ENCODE results near the gene KCTD5. TPM values are rescaled to one million over a fixed set of nuclear protein-coding genes. Genes with fewer than 3 reads are reported as not detected.

The KCTD5 gene
- total RNA-seq, 1 experiment from 2014 or later, result 66.5 TPM

- no peaks in the 10 kb centered on the region for H3K4me1 ChIP-seq (replicated peaks; ENCODE audit: insufficient read depth)
- H3K9me3 ChIP-seq (ENCODE audit: insufficient read depth, low read depth), result no peaks in the 10 kb centered on the region
- H3K4me3 ChIP-seq, result no peak overlapping the region
- no peak overlapping the region for H3K4me2 ChIP-seq
- no peaks in the 10 kb centered on the region for H3K27me3 ChIP-seq (ENCODE audit: insufficient read depth, low read depth)
- TF ChIP-seq EZH2 (IDR thresholded peaks at IDR 0.05; ENCODE audit: low read depth) (no peak), CTCF (conservative IDR thresholded peaks at IDR 0.05) (no peak)
- H2AFZ ChIP-seq, result no peak overlapping the region
- H3K9me2 ChIP-seq (ENCODE audit: insufficient read depth), result no peaks in the 10 kb centered on the region
- no peaks in the 10 kb centered on the region for H3K36me3 ChIP-seq (ENCODE audit: low read depth)
- no peaks in the 10 kb centered on the region for H3F3A ChIP-seq (ENCODE audit: insufficient read depth, low read depth)
- BruUV-seq (replicated peaks), result no TSS peak
- no peak for DNase-seq
- no peaks in the 10 kb centered on the region for H4K20me1 ChIP-seq (ENCODE audit: insufficient read depth)
- no peaks in the 10 kb centered on the region for H3K79me2 ChIP-seq (ENCODE audit: low read depth)
- H3K27ac ChIP-seq, result no peak overlapping the region
- ChIA-PET CTCF (no interaction called here), POLR2A (ENCODE audit: unreplicated experiment) (no interaction called here)
- intact Hi-C loops (cut with micrococcal nuclease; ENCODE audit: unreplicated experiment), result no loop called here
Observed at GRCh38 chr16:2734844-2735515, 52.7 kb downstream of the KCTD5 start.

- H3F3A ChIP-seq (ENCODE audit: insufficient read depth, low read depth), result no peaks in the 10 kb centered on the region
- H3K4me2 ChIP-seq, result no peak overlapping the region
- H3K4me1 ChIP-seq (replicated peaks; ENCODE audit: insufficient read depth), result no peaks in the 10 kb centered on the region
- H3K79me2 ChIP-seq (ENCODE audit: low read depth), result no peaks in the 10 kb centered on the region
- H3K4me3 ChIP-seq, result no peak overlapping the region
- ChIA-PET CTCF (no interaction called here), POLR2A (ENCODE audit: unreplicated experiment) (interaction anchor here (0.6 kb wide), 1 partner anchor 21 kb away, joined by 6 read pairs; no protein-coding TSS in a partner anchor)
- H3K27me3 ChIP-seq (ENCODE audit: insufficient read depth, low read depth), result no peaks in the 10 kb centered on the region
- H3K36me3 ChIP-seq (ENCODE audit: low read depth), result no peaks in the 10 kb centered on the region
- H3K27ac ChIP-seq, result no peak overlapping the region
- intact Hi-C loops (cut with micrococcal nuclease; ENCODE audit: unreplicated experiment), result no loop called here
- BruUV-seq (replicated peaks), result no TSS peak
- H4K20me1 ChIP-seq (ENCODE audit: insufficient read depth), result no peaks in the 10 kb centered on the region
- no peak for DNase-seq
- H3K9me3 ChIP-seq (ENCODE audit: insufficient read depth, low read depth), result no peaks in the 10 kb centered on the region
- TF ChIP-seq EZH2 (IDR thresholded peaks at IDR 0.05; ENCODE audit: low read depth) (no peak), CTCF (conservative IDR thresholded peaks at IDR 0.05) (no peak)
- no peak overlapping the region for H2AFZ ChIP-seq
- H3K9me2 ChIP-seq (ENCODE audit: insufficient read depth), result no peaks in the 10 kb centered on the region
Observed at GRCh38 chr16:2736476-2737237, 54.3 kb downstream of the KCTD5 start.

GRCh38 chr16:2737238-2737605 is 54.9 kb downstream of the KCTD5 start:
- DNase-seq, result no peak

More at GRCh38 chr16:2737238-2737605, 54.9 kb downstream of the KCTD5 start:
- H3K27ac ChIP-seq, result no peak overlapping the region
- no peaks in the 10 kb centered on the region for H3K36me3 ChIP-seq (ENCODE audit: low read depth)
- no peak overlapping the region for H2AFZ ChIP-seq
- intact Hi-C loops (cut with micrococcal nuclease; ENCODE audit: unreplicated experiment), result no loop called here
- no TSS peak for BruUV-seq (replicated peaks)
- TF ChIP-seq EZH2 (IDR thresholded peaks at IDR 0.05; ENCODE audit: low read depth) (no peak), CTCF (conservative IDR thresholded peaks at IDR 0.05) (no peak)
- no peak overlapping the region for H3K4me2 ChIP-seq
- H3K27me3 ChIP-seq (ENCODE audit: insufficient read depth, low read depth), result no peaks in the 10 kb centered on the region
- H4K20me1 ChIP-seq (ENCODE audit: insufficient read depth), result no peaks in the 10 kb centered on the region
- no peaks in the 10 kb centered on the region for H3K4me1 ChIP-seq (replicated peaks; ENCODE audit: insufficient read depth)
- H3K9me3 ChIP-seq (ENCODE audit: insufficient read depth, low read depth), result no peaks in the 10 kb centered on the region
- H3K4me3 ChIP-seq, result no peak overlapping the region
- no peaks in the 10 kb centered on the region for H3K9me2 ChIP-seq (ENCODE audit: insufficient read depth)
- CTCF ChIA-PET, result interaction anchor here (0.6 kb wide), 1 partner anchor 10 kb away, joined by 5 read pairs; no protein-coding TSS in a partner anchor
- H3F3A ChIP-seq (ENCODE audit: insufficient read depth, low read depth), result no peaks in the 10 kb centered on the region
- H3K79me2 ChIP-seq (ENCODE audit: low read depth), result no peaks in the 10 kb centered on the region
- POLR2A ChIA-PET (ENCODE audit: unreplicated experiment), result no interaction called here

Data from PC-9 (cell line).